ENCODE measurements around the gene AR. TPM values are rescaled to one million over a fixed set of nuclear protein-coding genes. Genes with fewer than 3 reads are reported as not detected.

The AR gene
- total RNA-seq, 1 donor from 2014 or later = 1.1 TPM

GRCh38 chrX:67717571-67717970, 173.8 kb downstream of the AR start:
- Mint-ChIP-seq H3K36me3 (ENCODE audit: insufficient read depth) (no peaks in the 10 kb centered on the region), H3K4me1 (ENCODE audit: low read depth) (no peaks in the 10 kb centered on the region), H3K27me3 (no peaks in the 10 kb centered on the region), H3K9me3 (ENCODE audit: low read depth) (peaks cover 26% of the 10 kb centered on the region), H3K27ac (no peak overlapping the region), H3K4me3 (ENCODE audit: low read depth) (no peak overlapping the region)
- TF ChIP-seq CTCF (IDR thresholded peaks at IDR 0.05; ENCODE audit: unreplicated experiment) = no peak
- no peak for DNase-seq (ENCODE audit: low spot score, unreplicated experiment)

DNA sequence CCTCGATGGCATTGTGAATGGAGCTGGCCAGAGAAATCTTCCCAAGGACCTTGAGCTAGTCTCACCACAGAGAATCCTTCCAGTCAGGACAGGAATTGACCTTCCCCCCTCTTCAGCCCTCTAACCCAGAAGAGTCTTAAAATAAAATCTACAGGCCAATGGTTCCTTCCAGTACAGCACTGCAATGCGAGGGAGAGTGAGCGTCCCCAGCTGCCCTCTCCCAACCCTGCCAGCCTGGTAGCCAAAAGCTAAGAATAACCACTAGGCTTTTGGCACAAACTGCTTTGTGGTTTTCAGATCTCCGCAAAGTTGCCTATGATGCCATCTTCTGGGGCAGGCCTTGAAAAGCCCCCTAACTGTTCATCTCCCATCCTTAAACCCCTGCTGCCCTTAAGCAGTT, 175.1 kb downstream of the AR start:
- H3K4me1 Mint-ChIP-seq (ENCODE audit: low read depth) = no peaks in the 10 kb centered on the region
- no peak for DNase-seq (ENCODE audit: low spot score, unreplicated experiment)
- H3K4me3 Mint-ChIP-seq (ENCODE audit: low read depth) = no peak overlapping the region
- no peaks in the 10 kb centered on the region for H3K27me3 Mint-ChIP-seq
- TF ChIP-seq CTCF (IDR thresholded peaks at IDR 0.05; ENCODE audit: unreplicated experiment) = no peak
- no peaks in the 10 kb centered on the region for H3K36me3 Mint-ChIP-seq (ENCODE audit: insufficient read depth)
- H3K27ac Mint-ChIP-seq = no peak overlapping the region
- peaks cover 31% of the 10 kb centered on the region for H3K9me3 Mint-ChIP-seq (ENCODE audit: low read depth)

DNA sequence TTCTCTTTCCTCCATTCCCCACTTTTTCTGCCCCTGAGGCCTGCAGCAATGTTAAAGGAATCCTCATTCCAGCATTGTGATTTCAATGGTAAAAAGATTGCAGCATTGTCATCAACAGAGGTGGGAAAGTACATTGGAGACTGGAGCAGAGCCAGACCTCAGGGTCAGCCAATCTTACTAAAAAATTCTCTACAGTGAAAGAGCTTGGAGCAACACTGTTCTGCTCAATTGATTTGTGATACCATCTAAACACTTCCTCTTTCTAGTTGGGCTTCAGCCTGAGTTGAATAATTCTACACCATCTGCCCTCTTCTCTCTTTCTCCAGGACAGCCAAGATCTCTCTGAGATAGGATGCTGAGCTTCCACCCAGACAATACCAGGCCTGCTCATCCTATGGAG, 176.5 kb downstream of the AR start:
- H3K4me1 Mint-ChIP-seq (ENCODE audit: low read depth) = no peaks in the 10 kb centered on the region
- no peak overlapping the region for H3K27ac Mint-ChIP-seq
- no peak overlapping the region for H3K4me3 Mint-ChIP-seq (ENCODE audit: low read depth)
- no peaks in the 10 kb centered on the region for H3K36me3 Mint-ChIP-seq (ENCODE audit: insufficient read depth)
- peaks cover 28% of the 10 kb centered on the region for H3K9me3 Mint-ChIP-seq (ENCODE audit: low read depth)
- TF ChIP-seq CTCF (IDR thresholded peaks at IDR 0.05; ENCODE audit: unreplicated experiment) = no peak
- H3K27me3 Mint-ChIP-seq = no peaks in the 10 kb centered on the region
- no peak for DNase-seq (ENCODE audit: low spot score, unreplicated experiment)

DNA sequence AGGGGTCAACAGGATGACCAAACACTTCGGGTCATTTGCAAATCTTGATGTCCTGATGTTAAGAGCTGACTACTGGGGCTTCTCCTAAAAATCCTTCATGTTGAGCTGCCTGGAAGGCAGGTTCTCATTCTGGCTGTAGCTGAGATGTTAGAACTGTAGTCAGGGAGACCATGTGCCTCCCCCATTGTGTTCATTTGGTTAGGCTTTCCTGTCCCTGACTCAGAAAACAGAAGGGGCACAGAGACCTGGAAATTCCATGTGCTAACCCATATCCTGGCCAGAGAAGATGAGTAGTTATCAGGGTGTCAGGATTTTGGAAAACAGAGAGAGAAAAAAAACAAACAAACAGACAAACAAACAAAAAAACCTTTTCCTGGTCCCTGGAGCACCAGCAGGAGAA, 177.5 kb downstream of the AR start:
- no peak for DNase-seq (ENCODE audit: low spot score, unreplicated experiment)
- no peaks in the 10 kb centered on the region for H3K4me1 Mint-ChIP-seq (ENCODE audit: low read depth)
- no peak for TF ChIP-seq CTCF (IDR thresholded peaks at IDR 0.05; ENCODE audit: unreplicated experiment)
- no peaks in the 10 kb centered on the region for H3K36me3 Mint-ChIP-seq (ENCODE audit: insufficient read depth)
- no peak overlapping the region for H3K4me3 Mint-ChIP-seq (ENCODE audit: low read depth)
- H3K27ac Mint-ChIP-seq = no peak overlapping the region
- H3K9me3 Mint-ChIP-seq (ENCODE audit: low read depth) = peaks cover 26% of the 10 kb centered on the region
- no peaks in the 10 kb centered on the region for H3K27me3 Mint-ChIP-seq

- no peak overlapping the region for H3K4me3 Mint-ChIP-seq (ENCODE audit: low read depth)
- peaks cover 22% of the 10 kb centered on the region for H3K9me3 Mint-ChIP-seq (ENCODE audit: low read depth)
- no peak overlapping the region for H3K27ac Mint-ChIP-seq
- no peaks in the 10 kb centered on the region for H3K4me1 Mint-ChIP-seq (ENCODE audit: low read depth)
- no peaks in the 10 kb centered on the region for H3K36me3 Mint-ChIP-seq (ENCODE audit: insufficient read depth)
- no peak for DNase-seq (ENCODE audit: low spot score, unreplicated experiment)
- H3K27me3 Mint-ChIP-seq = no peaks in the 10 kb centered on the region
- no peak for TF ChIP-seq CTCF (IDR thresholded peaks at IDR 0.05; ENCODE audit: unreplicated experiment)
Measured at GRCh38 chrX:67723580-67724351, 179.9 kb downstream of the AR start.

Measured in progenitor cell of endocrine pancreas (in vitro differentiated cells).